GM18511 (cell line): ENCODE results near the gene RABGGTA.
A peak's percentile ranks its signal among the peaks of the same experiment; 100 is the strongest.

Source experiments
- ATAC-seq: cut with Tn5 transposase; IDR thresholded peaks from one replicate; pipeline ENCODE4 v1.9.1; 2021; ENCODE audit warnings: mild to moderate bottlenecking, moderate library complexity; ENCODE audit not compliant: unreplicated experiment

The RABGGTA gene

DNA sequence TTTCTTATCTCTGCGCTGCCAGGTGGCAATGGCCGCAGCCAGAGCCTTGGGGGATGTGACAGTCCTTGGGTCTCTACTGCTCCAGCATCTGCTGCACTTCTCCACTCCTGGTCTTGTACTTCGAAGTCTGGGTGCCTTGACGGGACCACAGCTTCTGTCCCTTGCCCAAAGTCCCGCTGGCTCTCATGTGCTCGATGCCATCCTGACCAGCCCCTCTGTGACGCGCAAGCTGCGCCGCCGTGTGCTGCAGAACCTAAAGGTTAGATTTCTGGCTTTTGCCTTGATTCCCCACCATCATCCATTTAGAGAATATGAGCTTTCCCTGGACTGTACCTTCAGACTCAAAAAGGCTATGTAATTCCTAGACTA is 32.6 kb upstream of the RABGGTA start:
- no peak for ATAC-seq

DNA sequence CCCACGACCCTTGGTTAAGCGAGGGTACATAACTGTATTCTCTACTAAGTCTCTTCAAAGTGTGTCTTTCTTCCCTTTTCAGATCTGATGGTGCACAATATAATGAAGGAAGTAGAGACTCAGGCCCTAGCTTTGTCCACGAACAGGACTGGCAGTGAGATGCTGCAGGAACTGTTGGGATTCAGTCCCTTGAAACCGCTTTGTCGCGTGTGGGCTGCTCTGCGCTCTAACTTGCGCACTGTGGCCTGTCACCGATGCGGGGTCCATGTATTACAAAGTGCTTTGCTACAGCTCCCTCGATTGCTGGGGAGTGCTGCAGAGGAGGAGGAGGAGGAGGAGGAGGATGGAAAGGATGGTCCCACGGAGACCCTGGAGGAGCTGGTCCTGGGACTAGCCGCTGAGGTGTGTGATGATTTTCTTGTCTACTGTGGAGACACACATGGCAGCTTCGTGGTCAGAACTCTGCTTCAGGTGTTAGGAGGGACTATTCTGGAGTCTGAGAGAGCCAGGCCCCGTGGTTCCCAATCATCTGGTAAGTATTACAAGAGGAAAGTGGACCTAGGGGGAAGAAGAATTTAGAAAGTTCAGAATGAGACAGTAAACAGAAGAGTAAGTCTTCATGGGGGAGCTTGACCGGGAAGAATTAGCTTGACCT is 29.1 kb upstream of the RABGGTA start:
- no peak for ATAC-seq

DNA sequence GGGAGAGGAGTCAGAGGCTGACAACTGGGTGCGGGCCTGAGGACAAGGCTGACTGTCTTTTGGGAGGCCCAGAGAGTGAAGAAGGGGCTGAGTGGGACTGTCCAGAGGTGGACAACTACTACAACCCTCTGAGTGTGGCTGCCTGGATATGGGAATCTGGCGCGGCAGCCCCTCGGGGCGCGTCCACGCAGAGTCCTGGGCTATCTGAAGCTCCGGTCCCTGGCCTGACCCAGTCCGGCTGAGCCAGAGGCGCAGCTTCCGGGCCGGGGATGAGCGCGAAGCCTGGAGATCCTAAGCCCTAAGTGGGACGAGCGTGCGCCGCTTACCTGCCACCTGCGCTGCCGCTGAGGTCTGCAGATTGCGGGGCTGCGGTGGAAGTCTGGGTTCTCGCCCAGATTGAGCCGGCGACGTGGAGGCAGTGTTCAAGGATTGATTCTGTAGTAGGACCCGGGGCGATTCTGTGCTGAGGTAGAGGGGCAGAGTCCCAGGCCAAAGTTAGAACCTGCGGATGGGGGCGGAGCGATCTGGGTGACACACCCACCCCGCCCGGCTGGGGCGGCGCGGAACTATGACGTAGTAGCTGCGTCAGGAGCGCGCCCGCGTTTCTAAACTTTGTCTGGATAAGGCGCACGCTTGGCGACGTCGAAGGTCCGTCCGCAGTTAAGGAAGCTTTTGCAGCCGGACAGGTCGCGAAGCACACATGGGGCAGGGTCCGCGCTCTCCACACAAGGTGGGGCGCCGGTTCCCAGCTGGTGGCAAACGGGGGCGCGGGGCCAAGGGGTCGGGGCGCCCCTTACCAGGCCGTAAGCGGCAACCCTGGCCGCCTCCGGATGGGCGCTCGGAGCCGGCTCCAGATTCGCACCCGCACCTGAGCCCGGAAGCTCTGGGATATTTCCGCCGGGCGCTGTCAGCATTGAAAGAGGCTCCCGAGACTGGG is 28.1 kb upstream of the RABGGTA start, which contains the start of the genes DHRS1 and NOP9:
DHRS1 (minus strand) TSS at position 526 of the 937 bp plus-strand sequence. CDS start 674 bp downstream, outside the sequence.
NOP9 (plus strand) TSS at position 596 of the 937 bp plus-strand sequence; CDS start at position 701, 105 bp downstream.
- ATAC-seq = peak; percentile 76

DNA sequence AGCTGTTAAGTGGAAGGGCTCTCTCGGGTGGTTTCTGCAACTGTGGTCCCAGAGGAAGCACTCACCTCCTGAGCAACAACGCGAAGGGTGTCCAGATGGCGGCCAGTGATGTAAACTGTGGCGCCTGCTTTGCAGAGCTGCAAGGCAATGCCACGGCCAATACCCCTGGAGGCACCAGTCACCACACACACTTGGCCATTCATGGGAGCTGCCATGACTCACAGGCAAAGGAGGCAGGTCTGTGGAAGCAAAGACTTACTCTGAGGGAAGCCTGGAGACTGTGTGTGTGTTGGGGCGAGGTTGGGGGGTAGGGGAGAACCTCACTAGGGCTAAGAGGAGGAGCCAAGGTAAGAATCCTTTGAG is 27.5 kb upstream of the RABGGTA start:
- no peak for ATAC-seq

DNA sequence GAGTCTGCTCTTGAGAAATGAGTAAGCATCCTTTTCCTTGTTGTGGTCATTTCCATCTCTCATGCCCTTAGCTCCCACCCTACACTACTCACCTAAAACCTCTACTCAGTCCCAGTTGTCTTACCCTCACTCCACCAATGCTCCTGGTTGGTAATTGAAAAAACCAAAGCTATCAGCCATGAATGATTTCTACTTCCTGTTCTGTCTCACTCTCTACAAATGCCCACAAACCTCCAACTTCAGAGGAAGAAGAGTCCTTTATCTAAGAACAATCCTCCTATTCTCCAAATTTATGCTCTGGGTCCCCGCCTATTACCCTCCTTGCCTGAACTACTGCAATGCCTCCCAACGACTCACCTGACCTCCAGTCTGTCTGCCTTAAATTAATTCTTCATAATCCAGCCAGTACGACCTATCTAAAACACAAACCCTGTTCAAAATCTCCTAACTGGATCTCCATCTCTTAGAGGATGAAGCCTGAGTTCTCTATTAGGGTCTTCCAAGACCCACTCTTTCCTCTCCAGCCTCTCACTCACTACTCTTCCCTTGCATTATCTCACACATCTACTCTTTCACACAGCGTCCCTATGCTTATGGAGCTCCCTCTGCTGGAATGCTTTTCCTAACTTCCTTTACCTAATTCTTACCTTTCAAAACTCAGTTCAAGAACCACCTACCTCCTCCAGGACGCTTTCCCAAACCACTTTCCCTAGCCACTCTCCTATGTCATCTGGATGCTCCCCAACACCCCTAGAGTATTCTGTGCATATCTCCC is 26.0 kb upstream of the RABGGTA start:
- ATAC-seq = peak; percentile 27

DNA sequence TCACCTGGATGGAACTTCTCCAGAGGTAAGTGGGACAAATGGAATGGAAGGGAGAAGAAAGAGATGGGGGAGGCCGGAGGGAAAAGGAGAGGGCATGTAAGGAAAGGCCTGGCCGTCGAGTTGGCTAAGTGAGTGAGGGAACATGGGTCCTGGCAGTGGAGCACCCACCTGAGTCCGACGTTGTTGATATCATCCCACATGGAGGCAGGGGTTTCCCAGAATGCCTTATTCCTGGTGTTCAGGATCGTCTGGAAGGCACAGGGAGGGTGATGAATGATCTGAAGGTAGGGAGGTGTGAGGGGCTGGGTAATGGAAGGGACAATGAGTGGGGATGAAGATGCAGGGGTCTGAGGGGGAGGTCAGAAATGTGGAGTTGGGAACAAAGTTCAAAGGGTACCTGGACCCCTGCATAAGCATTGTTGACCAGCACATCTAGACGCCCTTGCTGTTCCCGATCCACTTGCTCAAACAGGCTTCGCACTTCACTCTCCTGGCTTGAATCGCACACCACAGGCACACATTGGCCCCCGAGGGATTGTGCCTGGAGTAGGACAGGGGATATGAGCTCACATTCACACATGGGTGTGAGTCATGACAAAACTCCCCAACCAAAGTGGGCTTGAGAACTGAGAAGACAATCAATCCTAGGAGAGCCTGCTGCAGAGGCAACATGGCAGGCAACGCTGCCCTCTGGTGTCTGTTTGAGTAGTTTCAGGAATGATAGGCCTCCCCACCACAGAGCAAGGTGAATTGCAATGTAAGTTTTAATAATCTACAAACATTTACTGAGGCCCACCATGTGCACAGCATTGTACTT is 25.2 kb upstream of the RABGGTA start:
- ATAC-seq = peak; percentile 68

DNA sequence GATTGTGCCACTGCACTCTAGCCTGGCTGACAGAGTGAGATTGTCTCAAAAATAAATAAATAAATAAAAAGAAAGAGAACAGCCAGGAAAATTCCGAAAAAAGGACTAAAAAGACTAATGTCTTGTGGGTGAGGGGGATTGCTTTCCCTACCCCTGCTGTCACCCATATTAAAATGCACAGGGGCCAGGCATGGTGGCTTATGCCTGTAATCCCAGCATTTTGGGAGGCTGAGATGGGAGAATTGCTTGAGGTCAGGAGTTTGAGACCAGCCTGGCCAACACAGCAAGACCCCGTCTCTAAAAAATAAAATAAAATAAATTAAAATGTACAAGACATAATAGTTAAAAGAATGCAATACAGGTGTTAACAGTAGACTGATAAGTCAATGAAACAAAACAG is 22.1 kb upstream of the RABGGTA start:
- ATAC-seq = no peak

DNA sequence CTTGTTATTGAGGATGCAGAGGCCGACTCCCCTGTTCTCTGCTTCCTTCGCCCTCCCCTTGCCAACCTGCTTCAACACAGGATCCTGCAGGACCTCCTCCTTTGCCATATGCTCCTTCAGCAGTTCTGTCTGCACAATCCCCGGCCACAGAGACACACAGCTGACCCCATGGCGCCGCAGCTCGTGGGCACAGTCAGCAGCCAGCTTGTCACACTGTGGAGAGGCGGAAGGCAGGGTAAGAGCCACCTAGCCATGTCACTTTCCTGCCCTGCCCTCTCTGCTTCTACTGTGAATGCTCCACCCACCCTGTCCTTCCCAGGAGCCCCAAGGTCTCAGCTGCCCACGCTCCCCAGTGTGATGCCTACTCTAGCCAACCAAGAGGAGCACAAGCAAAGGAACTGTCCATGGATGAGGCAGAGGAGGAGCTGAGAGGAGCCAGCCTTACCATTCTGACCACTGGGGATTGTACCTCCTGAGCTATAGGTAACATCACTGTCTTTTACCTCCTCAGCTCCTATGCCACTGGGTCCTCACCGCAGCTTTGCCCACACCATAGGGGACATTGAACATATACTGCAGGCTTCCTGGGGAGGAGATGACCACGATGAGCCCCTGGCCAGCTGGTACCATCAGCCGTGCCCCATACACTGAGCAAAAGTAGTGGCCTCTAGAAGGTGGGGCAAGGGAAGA is 20.9 kb upstream of the RABGGTA start:
- ATAC-seq = no peak

DNA sequence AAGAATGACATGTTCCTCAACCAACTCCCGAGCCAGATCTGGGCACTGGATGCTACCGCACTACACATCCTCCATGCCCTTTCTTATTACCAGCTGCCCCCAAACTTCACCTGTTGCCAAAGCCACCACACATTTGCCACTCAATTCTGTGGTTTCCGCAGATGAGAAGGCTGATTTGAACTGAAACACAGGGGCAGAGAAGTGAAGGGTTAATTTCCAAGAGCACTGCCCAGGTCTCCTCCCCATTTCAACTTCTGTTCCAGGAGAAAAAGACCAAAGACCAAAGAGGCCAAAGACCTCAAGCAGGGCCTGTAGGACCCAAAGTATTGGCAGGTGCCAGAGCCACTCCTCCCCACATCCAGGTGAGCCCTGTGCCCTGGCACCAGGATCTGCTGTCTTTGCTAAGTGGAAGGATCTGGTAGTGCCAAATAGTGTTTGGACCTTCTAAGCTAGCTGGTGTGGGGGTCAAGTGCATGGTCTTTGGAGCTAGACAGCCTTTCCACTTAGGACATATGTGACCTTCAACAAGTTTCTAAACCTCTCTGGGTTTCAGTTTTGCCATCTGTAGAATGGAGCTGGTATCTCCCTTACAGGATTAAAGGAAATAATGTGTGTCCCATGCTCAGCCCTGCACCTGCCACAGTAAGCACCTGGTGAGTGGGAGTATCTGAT is 20.2 kb upstream of the RABGGTA start:
- ATAC-seq = no peak

DNA sequence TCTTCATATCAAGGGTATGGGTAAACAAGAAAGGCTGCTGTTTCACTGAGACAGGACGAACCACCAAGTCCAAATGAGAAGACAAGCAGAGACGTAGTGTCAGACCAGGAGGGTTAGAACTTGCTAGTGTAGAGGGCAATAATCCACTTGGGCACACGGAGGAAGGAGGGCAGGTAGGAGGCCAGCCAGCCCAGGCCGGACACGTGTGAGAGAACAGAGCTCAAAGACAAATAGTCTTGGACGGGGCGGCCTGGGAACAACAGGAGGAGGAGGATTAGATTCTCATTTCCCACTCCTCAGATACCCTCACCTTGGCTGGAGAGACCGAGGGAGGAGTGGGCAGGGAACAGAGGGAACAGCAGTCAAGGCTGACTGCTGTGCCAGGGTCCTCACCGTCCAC is 19.3 kb upstream of the RABGGTA start:
- ATAC-seq = no peak

DNA sequence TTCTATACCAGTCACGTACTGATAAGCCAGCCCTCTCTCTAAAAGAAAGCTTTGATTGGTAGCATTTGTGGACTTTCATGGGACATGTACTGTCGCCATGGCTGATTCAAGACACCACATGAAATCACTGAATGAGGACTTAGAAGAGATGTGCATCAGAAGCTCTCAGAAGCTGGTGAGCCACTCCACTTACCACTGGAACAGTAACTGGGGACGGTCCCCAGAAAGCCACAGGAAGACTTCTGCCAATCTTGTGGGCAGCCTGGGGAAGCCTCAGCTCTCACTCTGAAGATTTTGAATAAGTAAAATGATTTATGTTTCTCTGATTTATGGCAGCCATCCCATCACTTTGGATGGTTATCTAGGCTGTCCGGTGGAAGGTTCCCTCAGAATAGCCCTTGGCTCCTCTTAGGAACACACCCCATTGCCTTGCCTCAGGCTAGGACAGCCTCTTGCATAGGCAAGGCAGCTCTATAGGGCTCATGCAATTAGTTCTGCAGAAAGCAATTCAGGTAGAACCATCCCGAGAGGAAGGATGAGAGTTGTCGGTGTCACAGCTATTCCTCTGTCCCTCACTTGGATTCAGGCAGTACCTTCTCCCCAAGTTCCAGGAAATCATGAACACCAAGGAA is 18.4 kb upstream of the RABGGTA start:
- peak; percentile 79 for ATAC-seq

DNA sequence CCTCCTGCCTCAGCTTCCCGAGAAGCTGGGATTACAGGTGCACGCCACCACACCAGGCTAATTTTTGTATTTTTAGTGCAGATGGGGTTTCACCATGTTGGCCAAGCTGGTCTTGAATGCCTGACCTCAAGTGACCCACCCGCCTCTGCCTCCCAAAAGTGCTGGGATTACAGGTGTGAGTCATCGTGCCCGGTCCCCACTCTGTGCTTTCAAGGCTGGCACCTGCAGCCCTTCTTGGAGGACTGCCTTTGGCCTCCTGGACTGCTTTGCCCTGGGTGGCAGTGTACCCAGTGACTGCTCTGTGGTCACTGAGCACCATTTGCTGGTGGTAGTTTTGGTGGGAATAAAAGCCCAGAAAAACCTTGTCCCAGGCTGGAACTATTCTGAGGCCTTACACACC is 15.6 kb upstream of the RABGGTA start:
- no peak for ATAC-seq

DNA sequence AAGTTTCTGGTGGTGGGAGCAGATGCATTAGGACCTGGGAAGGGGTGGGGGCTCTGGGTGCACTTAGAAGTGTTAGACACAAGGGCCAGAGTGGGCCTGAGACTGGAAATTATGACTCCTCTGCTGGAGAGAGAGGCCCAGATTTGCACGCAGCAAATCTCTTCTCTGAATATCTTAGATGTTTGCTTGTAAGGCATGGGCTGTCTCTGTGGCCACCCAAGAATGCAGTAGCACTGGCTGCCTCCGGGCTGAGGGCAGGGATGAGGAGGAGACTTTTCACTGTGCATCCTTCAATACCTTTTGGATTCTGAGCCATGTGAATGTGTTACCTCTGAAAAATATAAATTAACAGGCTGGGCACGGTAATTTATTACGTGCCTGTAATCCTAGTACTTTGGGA is 14.0 kb upstream of the RABGGTA start:
- no peak for ATAC-seq

DNA sequence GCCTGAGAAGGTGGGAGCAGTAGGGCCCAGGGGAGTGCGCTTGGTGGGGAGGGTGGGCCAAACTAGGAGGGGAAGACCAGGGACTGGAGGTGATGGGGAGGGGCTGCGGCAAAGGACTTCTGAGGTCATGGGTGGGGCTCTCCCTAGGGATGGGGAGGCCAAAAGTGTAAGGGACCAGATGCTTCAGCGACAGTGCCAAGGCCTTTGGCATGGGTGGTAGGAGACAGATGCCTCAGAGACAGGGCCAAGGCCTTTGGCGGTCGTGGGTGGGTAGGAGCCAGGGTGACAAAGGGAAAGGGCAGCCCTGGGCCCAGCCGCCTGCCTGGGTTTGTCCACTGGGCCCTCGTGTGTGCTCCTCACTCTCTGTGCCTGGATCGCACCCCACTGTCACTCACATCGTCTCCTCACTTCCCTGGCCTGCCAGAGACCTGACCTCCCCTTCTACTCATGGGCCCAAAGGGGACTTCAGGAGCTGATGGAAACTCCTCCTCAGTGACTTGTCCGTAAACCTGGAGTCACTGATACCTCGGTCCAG is 13.2 kb upstream of the RABGGTA start:
- no peak for ATAC-seq

DNA sequence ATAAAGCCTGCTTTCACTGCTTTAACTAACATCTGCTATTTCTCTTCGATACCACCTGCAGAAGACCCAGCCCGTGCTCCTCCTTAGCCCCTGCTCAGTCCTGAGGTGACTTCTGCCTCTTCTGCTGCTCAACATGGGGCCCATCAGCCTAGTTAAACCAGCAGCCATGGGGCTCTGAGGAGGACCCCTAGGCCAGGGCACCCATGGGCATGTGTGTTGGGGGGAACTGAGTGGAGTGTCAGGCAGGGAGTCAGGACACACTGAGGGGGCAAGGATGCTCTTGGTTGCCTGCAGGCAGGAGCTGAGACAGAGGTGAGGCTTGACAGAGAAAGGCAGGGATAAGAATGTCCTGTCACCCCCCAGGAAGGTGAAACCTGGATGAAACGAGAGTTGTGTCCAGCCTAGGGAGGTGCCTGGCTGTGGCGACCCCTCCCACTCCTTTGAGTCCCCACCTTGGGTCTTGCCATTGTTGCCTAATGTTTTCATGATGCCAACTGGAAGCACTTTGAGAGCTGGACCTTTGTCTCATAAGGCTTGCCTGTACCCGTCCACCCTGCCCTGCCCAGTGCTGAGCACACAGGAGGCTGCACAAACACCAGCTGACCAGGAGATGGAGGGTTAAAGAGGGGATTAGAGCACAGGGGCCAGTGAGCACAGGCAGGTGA is 12.5 kb upstream of the RABGGTA start:
- no peak for ATAC-seq

DNA sequence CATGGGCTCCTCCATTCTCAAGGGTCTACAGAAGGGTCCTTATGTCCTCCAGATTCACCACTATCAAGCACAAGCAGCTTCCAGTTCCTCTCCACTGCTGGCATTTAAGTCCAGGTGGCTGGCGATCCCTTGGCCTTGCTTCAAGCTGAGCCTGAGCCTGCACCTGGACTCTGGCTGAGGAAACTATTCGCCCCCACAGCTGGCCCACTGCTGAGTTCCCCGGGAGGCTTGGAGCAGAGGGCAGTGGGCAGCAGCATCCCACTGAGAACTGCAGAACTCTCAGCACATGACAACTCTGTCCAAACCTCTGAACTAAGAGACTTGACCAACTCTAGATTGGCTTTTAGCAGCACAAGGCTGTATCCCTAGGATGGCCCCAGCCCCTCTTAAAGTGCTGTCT is 11.3 kb upstream of the RABGGTA start:
- no peak for ATAC-seq

DNA sequence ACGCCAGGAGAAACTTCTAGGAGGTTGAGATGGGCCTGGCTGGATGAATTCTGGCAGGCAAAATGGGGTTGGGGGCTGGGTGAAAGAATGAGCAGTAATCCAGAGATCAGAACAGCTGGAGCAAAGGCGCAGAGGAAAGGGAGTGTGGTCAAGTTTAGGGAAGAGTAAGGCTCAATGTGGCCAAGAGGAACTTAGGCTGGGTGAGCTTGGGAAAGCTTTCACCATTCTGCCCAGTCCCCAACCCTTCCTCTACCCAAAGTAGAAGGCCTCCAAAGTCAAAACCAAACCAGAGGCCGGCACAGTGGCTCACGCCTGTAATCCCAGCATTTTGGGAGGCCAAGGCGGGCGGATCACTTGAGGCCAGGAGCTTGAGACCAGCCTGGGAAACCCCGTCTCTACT is 10.2 kb upstream of the RABGGTA start:
- ATAC-seq = no peak

DNA sequence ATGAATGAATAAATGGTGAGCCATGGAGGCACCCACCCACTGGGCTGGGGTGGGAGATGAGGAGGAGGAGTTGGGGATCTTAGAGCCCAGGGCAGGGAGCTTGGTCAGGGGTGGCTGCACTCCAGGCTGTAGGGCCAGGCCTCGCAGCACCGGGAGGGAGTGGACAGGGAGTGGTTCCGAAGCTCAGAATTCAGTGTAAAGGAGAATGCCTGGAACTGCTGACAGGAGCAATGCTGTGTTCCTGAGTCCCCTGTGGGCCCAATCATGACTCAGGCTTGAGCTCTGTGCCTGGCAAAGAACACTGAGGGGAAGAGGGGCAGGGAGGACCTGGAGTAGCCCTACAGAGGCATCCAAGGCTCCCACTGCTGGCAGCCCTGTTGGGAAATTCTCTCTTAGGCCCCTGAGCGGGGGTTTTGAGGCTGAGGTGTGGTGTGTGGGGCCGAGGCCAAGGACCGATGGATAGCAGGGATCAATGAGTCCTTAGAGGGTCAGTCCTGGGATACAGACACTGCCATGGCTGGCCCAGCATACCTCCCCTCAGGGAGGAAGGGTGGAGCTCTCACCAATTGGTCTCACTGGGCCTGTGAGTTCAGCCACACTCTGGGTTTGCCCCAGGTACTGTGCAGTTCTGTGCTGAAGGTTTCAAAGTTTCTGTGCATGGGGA is 9.5 kb upstream of the RABGGTA start:
- ATAC-seq = no peak
